H4 (cell line): ENCODE measurements around the gene PDE7B. TPM values are rescaled to one million over a fixed set of nuclear protein-coding genes. Genes with fewer than 3 reads are reported as not detected.

Experiments used
- DNase-seq: peaks from one replicate; pipeline ENCODE4 v3.0.0-alpha.2; 2015; ENCODE audit warnings: low spot score
- total RNA-seq: library from RNA; depleted of rRNA; stranded (reverse); fragments of >200 nt; shearing (Covaris generic); gene quantifications from 2 replicates; pipeline ENCODE4 v1.2.3, GENCODE V29; 2014

Gene PDE7B
- total RNA-seq, 1 experiment from 2014 or later, result 1.7 TPM

DNA sequence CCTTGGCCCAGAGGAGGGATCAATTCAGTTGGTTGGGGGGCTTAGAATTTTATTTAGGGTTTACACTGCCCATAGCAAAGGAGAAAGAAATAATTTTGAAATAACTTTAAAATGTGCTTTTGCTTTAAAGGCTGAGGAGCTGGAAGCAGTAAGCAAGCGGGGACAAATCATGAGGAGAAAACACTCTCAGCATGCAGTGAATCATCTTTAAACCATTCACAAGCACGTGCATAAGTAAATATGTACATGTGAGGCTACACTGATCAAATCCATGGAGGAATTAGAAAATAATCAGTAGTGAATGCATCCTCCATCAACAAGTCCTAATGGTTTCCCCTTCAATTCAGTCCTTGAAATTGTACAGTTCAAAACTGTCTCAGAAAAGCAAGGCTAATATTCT is 217.6 kb downstream of the PDE7B start:
- DNase-seq, result peak; percentile 7

DNA sequence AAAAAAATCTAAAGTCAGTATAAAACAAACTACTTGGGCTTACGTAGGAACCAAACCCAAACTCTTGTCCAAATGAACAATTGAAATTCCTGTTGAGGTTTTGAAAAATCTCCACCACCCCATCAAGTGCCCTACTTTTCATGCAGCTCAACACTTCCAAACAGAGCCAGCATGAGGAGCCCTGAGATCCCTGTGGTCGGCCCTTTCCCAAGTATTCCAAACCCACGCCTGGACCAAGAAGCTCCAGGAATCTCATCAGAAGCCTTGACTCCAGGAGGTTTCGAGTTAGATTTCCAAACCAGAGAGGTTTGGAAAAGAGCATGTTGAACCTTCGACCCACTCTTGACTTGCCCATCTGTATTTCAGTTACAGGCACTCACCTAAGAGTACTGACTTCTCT is 219.3 kb downstream of the PDE7B start:
- DNase-seq, result no peak

DNA sequence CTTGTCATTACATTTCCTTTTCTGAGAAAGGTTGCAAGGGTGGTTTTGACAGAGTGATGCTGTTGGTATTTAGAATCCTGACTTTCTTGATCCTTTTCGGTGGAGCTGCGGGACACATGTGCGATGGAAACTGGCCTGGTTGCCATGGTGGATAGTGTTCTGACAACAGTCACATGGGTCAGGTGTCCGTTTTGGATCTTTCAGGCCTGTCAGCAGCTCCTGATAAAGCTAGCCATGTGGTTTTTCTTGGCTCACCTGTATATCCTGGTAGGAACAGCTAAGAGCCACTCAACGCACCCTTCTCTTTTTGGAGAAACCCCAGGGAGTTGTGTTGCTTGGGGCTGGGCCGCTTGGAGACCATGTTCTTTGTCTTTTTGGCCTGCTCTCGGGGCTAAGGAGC is 221.2 kb downstream of the PDE7B start:
- no peak for DNase-seq

DNA sequence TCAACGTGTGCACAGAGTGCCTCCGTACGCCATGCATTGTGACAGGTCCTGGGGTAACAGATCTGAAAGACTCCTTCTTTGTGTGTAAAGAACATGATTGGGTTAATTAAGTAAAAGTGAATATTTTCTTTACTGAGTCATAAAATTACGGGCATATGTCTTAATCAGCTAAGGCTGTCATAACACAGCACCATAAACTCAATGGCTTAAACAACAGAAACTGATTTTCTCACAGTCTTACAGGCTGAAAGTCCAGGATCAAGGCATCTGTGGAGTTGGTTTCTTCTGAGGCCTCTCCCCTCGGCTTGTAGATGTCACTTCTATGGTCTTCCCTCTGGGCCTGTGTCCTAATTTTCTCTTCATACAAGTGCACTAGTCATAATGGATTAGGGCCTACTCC is 221.7 kb downstream of the PDE7B start:
- DNase-seq, result no peak

DNA sequence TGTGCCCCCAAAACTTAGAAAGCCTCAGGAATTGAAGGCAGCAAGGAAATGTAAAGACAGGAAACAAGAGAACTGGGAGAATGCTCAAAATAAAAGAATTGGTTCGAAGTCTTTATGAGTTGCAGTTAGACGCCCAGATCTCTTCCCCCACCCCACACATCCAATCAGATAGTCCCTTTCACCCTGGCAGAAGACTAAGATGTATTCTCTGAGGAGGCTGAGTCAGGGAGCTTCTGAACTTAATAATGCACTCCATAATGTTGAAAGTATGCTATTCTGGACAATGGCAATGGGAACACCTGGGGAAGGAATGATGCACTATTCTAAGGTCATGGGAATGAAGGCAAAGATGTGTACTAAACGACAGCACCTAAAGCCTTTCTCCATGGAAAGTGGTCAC is 225.0 kb downstream of the PDE7B start:
- no peak for DNase-seq

DNA sequence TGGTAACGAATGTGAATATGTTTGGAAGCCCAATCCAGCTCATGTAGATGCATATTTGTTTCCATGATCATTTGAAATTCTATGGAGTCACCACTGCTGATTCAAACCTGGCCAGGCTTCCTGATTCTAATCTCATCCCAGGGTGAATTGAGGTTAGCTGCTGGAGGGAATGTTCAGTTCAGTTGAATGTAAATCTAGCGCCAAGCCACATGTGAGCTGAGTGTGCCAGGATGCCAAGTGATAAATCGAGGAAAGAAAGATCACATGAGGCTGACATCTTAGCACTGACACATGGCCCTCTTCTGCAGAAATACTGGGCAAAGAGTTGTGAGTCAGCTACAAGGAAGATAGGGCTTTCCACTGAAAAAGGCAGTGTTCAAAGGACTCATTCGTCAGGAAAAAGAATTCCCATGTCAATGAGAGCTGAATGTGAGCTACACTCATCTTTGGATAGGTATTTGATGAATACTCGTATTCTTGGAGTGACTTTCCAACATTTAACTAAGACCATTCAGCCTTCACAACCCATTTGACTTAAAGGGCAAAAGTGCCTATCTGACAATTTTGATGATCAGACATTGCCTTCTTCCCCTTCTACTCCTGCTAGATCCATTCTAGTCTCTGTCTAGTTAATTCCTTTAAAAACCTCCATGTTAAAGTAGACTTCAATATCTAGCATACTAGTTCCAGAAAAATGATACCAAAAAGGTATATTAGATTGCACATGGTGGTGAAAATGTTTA is 226.5 kb downstream of the PDE7B start:
- peak; percentile 11 for DNase-seq

DNA sequence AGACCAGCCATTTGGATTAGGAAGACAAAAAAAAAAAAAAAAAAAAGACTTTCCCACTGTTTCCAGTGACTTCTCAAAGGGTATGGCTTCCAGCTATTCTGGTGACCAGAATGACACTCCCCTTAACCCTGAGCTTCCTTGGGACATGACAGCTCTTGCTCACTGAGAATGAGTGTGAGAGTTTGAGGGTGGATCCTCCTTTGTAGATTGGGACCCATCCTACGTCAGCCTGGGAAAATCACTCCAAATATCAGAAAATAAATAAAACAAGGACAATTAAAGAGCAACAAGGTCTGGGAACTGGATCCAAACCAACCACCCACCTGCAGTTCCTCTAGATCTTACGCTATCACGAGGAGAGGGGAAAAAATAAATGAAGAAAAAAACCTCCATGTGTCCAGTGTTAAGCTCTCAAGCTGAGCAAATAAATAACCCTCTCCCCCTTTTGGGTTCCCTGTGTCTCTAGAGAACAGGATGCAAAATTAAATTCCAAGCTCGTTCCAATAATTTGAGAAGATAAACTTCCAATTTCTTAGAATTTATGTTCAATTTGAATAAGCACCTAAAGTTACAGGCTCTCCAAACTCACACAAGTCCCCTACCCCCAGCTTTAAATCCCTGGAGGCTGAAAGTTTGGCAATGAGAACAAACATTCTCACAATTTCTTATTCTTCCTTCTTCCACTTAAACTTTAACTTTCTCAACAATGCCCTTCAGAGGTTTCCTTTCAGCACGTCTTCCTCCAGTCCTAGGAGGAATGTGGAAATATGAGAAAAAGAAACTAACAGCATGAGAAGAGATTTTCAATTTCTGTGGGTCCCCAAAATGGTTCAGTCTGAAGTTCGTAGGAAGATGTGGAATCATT is 228.4 kb downstream of the PDE7B start:
- DNase-seq, result no peak

DNA sequence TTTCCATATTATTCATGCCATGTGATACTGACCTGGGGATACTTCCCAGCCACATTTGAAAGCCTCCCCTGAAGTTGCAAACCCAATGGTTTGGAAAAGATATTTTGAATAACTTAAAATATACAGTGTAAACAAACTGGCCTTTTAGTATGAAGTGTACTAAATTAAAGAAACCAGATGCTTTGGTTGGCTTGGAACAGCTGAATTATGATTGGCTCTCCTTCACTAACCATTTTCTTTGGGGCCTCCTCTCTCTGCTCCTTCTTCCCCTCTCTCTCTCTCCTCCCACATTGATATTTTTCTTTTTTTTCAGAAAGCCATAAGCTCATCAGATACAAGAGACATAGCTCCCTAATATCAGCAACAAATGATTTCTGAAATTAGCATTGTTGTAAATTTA is 232.0 kb downstream of the PDE7B start:
- no peak for DNase-seq

DNA sequence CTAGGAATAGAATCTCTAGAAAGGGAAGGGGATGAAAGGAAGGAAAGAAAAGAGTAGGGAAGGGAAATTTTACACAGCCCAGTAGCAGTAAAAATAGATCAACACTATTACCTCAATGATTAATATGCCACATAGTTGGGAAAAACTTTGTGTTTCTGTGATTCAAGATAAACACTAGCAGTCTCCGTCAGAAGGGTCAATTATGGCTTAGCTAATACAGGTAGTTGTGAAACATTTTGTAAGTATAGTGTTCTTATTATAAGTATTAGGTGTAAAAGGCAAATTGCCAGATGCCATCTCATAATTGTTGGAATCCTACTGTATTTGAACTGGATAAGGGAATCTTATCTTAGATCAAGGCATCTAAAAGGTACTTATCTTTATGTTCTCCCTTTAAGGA is 232.9 kb downstream of the PDE7B start:
- no peak for DNase-seq

DNA sequence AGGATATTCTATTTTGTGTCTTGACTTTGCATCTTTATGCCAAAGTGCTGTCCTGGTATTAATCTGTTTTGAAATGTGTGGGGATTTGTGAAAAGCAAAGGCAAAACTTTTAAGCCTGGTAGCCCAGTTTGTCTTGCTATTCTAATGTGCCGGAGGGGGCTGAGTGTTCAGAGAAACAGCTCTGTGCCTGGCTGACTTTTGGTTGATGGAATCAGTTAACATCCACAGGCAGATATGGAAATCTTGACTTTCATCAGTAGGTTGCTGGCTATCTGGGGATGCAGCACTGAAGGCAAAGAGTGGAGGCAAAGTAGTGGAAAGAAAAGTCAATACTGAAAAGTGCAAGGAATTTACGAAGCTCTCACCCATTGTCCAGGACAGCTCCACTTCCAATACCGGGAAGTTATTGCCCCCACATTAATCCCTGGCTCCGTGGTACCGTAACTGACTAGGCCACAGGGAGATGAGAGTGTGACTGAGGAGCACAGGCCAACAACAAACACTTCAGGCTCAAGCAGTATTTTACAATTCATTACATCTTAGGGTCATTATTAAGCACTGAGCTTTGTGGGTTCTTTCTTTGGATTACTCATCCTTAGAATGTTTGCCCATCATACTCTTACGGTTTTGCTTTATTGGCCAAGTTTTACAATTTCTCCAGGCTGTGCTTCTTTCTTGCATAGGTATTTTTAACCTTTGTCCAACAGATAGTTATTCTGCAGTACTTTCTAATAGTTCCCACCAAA is 234.0 kb downstream of the PDE7B start:
- no peak for DNase-seq

DNA sequence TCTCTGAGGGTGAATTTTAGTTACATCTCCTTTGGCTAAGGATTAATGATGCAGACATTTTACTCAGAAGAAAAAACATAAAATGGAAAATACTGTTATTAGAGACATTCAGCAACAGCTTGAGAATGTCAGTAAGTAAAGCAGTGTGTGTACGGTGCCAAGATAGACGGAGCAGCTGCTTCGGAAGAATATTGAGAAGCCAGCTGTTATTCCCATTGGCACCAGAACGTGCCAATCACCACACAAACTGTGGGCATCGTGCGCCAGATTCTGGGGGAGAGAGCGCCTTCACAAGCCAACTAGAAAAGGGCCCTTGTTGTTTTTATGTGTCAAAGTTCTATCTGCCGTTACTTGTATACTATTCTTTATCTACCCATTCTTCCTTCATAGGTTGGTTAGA is 235.2 kb downstream of the PDE7B start:
- no peak for DNase-seq

DNA sequence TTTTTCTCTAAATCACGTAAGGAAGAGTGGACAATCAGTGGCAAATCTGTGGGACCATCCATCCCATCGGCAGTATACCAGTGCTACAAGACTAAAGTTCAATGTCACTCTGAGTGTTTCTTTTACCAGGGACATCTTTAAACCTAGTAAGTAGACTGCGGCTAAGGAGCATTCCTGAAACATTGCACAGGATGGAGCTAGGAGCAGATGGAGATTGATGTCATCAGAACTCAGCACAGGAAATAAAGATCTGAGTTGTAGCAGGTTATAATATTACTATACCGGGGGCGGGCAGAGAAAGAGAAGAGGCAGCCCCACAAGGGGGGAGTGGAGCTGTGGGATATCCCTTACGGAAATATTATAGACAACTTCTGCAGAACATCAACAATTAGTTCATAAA is 236.5 kb downstream of the PDE7B start:
- no peak for DNase-seq

DNA sequence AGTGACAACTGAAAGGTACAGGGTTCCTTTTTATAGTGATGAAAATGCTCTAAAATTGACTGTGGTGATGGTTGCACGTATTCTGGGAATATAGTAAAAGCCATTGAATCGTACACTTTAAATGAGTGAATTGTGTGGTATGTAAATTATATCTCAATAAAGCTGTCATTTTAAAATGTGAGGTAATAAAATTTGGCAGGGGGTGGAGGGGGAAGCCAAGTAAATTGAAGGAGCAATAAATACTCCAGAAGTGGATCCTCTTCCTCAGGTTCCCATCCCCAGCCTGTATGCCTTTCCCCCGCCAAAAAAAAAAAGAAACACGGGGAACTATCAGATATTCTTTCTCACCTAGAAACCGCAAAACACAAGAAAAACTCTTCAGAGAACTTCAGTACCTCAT is 237.2 kb downstream of the PDE7B start:
- no peak for DNase-seq

DNA sequence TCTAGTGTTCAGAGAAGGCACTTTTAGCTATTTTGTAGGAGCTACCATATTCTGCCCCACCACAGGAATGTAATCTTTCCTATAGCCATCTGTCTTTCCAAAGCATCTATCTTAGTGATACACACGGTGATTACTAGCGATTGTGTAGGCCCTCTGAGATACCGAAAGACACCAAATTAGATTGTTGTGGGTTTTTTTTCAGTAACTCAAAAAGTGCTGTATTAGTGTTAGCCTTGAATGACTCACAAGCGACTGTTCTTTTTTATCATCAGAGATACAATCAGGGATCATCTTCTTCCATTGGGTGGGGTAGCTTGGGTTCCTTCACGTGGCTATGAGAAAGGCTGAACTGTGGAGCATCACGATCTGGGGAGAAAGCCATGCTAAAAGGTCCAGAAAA is 238.4 kb downstream of the PDE7B start:
- no peak for DNase-seq

DNA sequence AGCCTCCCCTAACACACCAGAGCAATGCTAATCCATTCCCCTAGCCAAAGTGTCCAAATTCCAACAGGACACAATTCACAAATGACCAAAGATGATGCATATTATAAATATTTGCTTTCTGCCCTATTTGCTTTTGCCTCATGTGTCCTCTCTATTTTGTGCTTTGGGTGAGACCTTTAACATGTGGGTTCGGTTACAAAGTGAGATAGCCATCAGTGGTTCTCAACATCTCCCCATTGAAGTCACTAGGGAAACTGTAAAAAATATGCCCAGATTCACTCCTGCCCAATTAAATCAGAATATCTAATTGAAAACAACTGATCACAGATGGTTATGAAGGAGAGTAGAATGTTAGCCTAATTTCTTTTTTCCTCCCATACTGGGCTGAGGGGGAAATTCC is 239.4 kb downstream of the PDE7B start:
- DNase-seq, result no peak

DNA sequence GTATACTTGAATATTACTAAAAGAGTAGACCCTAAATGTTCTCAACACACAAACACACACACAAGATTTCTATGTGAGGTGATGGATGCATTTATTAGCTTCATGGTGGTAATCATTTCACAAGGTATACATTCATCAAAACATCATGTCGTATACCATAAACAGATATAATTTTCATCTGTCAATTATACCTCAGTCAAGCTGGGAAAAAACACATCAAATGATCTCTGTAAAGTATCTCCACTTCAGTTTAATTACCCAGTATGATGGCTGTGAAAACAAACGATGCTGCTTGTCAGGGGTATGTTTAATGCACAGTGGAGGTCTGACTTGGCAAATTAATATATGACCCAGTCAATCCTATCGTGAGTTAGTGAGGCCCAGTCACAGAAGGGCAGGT is 241.4 kb downstream of the PDE7B start:
- no peak for DNase-seq

DNA sequence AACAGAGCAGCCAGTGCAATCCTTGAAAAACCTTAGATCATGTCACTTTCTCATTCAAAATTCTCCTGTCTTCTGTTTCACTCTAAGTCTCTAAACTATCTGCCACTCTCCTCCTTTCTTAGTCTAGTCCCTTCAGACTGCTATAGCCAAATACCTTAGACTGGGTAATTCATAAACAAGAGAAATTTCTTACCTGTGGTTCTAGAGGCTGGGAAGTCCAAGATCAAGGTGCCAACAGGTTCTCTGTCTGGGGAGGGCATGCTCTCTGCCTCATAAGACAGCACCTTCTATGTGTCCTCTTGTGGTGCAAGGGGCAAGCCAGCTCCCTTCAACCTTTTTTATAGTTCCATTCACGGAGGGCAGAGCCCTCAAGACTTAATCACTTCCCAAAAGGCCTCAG is 242.3 kb downstream of the PDE7B start:
- no peak for DNase-seq

DNA sequence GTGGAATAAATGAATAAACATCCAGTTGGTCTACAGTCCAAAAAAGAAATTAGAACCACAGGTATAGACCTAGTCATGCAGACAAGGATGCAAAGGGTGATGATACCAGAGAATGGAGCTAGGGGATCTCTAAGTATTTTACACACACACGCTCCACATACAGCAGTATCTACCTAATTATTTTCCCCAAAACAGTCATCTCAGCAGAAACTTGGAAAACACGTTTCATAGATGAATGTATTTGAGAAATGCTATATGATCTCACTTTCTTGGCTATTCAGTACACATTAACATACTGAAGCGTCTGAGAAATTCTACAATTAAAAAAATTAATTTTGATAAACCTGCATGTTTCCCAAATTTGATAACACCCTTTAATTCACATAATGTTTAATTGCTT is 243.3 kb downstream of the PDE7B start:
- no peak for DNase-seq

DNA sequence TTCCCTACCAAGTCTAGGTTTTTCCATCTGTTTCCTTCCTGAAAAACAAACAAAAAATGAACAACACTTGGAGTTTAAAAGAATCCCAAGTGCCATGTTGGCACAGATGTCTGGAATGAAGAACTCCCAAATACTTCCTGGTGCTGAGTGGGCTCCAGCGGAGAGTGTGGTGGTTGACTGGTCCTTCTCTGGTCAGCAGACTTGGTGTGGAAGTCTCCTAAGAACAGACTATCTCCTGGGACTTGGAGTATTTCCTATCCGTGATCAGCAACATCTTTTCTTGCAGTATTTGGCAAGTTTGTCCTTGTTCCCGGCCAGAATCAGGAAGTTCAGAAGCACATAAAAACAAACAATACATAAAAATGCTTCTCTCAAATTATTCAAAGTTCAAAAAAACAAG is 244.5 kb downstream of the PDE7B start:
- DNase-seq, result no peak

DNA sequence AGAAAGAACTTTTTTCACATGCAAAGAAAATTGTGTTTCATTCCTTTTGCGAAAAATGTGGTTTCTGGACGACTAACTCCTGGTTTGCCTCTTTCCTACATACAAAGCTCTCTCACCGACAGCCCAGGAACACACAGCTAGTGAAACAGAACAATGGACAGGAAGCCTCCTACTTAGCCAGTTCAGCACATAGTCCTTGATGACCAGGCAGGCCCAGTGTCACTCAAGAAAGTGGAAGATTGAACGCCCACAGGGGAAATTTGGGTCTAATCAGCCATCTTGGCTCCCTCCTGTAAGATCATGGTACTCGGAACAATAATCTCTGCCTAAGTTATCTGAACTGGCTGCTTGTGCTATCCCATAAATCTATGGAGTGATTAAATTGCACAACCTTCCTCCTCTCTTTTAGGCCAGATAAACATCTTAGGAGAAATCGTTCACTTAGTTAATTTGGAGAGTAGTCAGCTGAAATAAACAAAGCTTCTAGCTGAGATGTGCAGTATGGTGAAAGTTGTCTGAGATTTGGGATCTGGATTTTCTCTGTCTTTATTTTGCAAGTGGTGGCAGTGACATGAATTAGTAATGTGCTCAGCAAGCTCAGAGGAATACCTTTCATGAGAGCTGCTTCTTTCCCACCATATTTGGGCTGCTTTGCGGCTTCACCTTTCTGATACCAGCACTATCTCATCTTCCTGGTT is 251.6 kb downstream of the PDE7B start:
- DNase-seq, result no peak

DNA sequence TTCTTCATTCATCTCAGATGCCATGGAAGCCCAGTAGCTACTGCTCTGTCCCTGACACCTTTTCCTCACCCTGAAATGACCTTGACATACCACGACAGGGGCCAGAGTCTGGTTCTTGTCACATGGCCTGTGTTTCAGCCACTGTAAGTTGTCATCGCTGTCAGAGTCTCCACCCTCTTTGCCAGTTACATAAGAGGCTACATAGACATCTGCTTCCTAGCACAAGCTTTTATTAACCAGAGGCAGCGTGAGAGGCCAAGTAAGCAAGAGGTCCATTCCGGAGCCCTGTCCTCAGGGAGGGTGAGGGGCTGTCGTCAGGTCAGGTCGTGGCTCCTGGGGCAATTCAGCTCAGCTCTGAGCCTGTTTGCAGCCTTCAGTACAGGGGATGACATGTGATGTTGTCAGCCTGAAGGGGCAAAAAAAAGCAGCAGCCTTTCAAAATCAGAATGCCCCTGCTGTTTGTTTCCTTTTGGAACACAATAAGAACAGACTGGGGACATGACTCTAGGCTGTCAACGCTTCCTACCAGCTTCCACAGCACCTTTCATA is 252.3 kb downstream of the PDE7B start:
- DNase-seq, result no peak

DNA sequence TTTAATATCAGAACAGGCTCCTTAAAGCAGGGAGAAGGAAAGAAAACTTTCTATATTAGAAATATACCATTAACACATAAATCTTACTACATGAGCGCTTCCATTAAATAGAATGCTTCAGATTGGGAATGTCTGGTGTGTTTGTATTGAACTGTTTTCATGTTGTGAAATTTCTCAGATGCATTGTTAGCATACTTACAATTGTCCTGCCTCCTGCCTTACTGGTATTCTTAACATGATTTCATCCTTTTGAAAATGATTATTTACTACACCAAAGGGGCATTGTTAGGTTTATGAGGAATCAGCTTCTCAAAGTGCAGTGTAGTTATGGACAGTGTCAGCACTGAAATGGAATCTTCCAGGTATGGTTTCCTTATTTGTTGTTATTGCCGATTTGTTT is 253.1 kb downstream of the PDE7B start:
- no peak for DNase-seq
